Activated CD4-positive, alpha-beta T cell treated with anti-CD3 and anti-CD28 coated beads for 1 hour (primary cell): ENCODE results near the gene ASF1A.

ENCODE experiments used
- DNase-seq: peaks from one replicate; pipeline ENCODE4 v3.0.0-alpha.2; 2020

Gene ASF1A

DNA sequence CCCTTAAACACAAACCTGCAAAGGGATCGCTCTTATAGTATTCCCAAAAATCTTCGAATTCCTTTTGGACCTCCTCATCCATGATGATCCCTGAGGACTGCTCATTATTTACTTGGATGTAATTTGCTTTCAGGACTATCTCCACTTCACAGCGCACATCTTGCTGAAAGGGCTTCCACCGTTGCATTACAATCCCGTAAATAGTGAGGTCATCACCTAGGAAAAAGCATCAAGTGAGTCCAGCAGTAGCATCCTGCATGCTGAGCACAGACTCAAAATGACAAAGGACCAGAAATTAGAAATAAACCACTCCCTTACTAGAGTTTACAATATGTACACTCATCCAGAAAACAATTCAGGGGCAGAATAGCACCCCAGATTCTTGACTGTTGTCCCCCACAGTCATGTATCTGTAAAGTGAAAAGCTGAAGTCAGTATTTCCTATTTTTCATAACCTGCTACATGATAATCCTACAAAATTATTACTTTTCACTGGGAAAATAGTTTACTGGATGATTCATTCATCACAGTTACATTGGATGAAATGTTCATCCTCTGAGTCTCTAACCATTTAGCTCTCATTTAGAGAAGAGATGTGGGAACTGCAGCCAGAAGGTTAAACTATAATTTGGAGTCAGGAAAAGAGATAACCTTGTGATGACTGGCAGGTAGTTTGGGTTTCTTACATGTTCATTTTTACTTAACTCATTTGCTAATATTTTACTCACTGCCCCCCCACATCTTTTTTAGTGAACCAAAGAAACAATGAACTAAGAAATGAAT lies 23.8 kb downstream of the ASF1A start:
- DNase-seq = no peak

DNA sequence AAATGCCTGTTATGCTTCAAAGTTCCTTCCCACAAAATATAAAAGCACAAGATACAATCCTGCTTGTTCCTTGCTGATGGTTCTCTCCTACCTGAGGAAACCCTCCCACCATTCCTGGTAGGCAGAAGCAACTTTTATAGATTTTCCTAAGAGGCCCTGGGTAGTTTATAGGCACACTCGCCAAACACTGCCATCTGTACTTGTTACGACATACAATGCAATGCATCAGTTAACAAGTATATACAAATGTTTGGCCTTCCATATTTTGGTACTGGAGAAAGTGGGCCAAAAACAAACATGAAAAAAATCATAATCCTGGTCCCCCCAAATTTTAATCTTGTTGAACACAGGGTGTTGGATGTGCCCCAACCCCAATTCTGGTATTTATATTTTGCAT lies 24.4 kb downstream of the ASF1A start:
- no peak for DNase-seq

GRCh38 chr6:118921084-118921483 lies 27.1 kb downstream of the ASF1A start:
- no peak for DNase-seq

GRCh38 chr6:118923035-118923434 lies 29.1 kb downstream of the ASF1A start:
- no peak for DNase-seq

GRCh38 chr6:118930680-118931079 lies 36.7 kb downstream of the ASF1A start:
- DNase-seq = no peak

- DNase-seq = no peak
Measured at GRCh38 chr6:118931436-118931835, 37.5 kb downstream of the ASF1A start.

DNA sequence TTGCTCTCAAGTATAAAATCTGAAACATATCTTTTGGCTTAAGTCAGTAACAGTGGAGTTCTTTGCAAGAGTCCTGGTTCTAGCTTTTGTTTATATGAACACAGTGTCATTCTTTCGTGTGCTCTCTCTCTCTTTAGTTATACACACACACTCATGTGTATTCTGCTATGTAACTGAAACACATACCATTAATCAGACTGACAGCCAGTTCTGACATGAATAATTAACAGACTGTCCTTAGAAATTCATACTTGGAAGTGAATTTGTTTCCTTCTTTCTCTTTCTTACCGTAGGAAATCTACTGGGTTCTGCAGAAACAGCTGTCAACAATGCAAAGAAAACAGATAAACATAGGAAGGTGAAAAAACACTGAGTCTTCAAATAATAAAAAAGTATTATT lies 38.5 kb downstream of the ASF1A start:
- DNase-seq = no peak

DNA sequence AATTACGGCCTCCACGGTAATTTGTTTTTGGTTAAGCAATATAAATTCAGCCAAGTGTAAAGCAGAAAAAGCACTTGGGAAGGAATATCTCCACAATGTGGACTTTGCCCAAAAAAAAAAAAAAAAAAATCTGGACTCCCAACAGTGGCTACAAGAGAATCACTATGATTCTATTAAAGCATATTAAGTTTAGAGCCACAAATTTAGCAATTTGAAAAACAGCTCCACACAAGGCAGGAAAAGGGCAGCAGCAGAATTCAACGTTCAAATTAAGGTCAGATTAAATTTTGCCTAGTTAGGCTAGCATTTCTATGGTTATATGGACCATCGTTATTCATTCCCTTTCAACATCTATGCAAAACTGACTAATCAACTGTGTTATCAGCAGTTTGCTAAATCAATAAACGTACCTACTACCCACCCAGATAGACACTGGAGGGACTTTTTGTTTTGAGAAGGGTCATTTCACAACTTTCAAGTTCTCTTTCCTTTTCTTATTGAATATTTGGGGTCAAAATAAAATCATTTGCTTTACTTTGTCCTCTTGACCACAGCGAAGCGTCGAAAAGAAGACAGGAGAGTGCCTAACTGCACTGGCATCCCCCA lies 40.0 kb downstream of the ASF1A start:
- no peak for DNase-seq

DNA sequence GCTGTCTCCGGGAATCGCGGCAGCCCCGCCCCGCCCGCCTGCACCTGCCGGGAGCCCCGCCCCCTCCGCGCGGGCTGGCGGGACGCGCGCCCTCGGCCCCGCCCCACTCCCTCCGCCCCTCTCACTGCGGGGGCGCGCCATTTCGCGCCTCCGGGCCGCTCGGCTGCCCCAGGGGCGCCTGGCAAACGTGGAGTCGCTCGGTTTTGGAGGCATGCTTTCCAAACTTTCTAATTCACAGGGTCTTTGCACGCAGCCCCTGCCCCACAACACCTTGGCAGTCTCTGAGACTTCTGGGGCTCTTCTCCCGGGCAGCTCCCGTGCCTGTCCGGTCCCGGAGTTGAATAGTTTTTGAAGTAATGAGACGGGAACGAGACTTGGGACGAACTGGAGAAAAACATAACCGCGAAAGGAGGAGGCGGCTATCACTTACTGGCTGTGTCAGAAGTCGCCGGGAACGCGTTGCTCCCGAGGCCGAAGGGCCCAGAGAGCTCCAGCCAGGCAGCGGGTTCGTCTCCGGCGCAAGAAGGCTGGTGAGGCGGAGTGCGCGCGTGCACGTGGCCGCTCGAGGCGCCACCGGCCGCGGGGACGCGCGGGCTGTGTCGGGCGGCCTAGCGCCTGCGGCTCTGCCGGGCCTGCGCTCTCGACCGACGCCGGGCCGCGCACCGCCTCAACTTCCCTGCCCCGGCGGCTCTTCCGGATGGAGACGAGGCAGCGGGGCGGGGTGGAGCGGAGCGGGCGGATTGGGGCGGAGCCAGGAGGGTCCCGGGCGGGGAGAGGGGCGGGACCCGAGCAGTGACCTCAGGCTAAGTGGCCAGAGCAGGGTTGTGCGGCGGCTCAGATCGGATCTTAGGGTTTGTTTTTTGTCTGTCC lies 40.7 kb downstream of the ASF1A start, which contains the start of gene MCM9:
TSS of gene MCM9 (minus strand) at position 699 of the 870 bp plus-strand sequence. CDS start 3,436 bp downstream, outside the sequence.
- peak; percentile 77 for DNase-seq

GRCh38 chr6:118935331-118935668 lies 41.3 kb downstream of the ASF1A start:
- DNase-seq = no peak

GRCh38 chr6:118935978-118936703 lies 42.2 kb downstream of the ASF1A start:
- DNase-seq = no peak

DNA sequence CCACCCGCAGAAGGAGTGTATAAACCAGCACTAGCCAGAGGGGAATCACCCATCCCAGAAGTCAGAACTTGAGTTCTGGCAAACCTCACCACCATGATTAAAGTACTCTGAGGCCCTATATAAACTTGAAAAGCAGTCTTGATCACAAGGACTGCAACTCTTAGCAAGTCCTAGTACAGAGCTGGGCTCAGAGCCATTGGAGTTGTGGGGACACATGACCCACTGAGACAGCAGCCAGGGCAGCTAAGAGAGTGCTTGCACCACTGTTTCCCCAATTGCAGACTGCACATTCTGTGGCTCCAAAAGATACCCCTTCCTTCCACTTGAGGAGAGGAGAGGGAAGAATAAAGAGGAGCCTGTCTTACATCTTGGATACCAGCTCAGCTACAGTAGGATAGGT lies 45.7 kb downstream of the ASF1A start:
- DNase-seq = no peak

DNA sequence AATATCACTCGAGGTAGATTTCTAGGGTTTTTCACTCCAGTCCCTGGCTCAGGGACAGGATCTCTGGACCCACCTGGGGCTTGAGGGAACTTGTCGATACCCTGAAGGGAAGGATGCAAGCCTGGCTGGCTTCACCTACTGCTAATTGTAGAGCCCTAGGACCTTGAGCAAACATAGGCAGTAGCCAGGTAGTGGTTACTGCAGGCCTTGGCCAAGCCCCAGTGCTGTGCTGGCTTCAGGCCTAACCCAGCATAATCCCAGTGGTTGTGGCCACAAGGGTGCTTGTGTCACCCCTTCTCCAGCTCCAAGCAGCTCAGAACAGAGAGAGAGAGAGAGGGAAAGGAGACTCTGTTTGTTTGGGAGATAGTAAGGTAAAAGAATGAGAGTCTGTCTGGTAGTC lies 46.8 kb downstream of the ASF1A start:
- no peak for DNase-seq

GRCh38 chr6:118945217-118945616 lies 51.3 kb downstream of the ASF1A start:
- no peak for DNase-seq

DNA sequence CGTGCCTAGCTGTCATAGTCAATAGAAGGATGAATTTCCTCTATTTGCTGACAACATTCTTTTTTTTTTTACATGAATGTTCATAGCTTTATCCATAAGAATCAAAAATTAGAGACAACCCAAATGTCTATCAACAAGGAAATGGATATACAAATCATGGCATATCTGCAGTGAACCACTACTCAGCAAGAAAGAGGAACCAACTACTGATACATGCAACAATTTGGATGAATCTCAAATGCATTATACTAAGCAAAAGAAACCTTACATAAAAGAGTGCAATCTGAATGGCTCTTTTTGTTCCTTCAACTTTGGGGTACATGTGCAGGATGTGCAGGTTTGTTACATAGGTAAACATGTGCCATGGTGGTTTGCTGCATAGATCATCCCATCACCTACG lies 58.7 kb downstream of the ASF1A start:
- DNase-seq = no peak

DNA sequence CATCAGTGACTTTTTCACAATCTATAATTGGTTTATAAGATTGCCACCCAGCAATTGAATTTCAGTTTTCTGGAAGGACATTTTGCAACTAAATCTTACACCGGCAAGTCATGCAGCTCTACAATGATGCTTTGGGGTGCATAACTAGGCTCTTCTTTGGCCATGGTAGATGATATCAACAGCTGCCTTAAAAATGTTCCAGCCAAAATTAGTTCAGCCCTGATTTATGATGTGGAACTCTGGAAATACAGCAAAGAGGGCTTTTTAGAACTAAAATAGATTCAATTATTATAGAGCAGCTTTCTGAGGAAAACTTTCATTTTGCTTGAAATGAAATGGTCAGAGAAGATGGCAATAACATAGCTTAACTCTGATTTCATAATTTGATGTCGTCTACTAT lies 59.4 kb downstream of the ASF1A start:
- no peak for DNase-seq
